Testis (tissue), 2 donors: ENCODE measurements around the gene TICRR.

Experiments used
- CTCF ChIP-seq, 3 experiments: fragments of 450-650 bp in 2 of 3; fragments of 200-600 bp in 1 of 3; sonication (generic) in 1 of 3; IDR thresholded peaks; one replicate each; pipeline ENCODE4 v1.5.1; 2016 to 2019; ENCODE audit warnings: antibody characterized with exemption in 3 of 3, mild to moderate bottlenecking in 2 of 3, moderate library complexity in 1 of 3
- POLR2A ChIP-seq: fragments of 450-650 bp; IDR thresholded peaks from one replicate; pipeline ENCODE4 v1.6.1; 2017; ENCODE audit warnings: antibody characterized with exemption, mild to moderate bottlenecking, moderate library complexity

- TF ChIP-seq CTCF (IDR thresholded peaks at IDR 0.05) (no peak), POLR2A (no peak)
These were observed 38.9 kb downstream of the TICRR start for GRCh38 chr15:89614164-89614563.
